CD4-positive, alpha-beta T cell treated with Interleukin-6 for 4 hours (primary cell): Measurements from ENCODE around the gene TMEM154.

ENCODE experiments used
- DNase-seq: peaks from one replicate; pipeline ENCODE4 v3.0.0-alpha.2; 2020; ENCODE audit warnings: mixed read lengths

Gene TMEM154

DNA sequence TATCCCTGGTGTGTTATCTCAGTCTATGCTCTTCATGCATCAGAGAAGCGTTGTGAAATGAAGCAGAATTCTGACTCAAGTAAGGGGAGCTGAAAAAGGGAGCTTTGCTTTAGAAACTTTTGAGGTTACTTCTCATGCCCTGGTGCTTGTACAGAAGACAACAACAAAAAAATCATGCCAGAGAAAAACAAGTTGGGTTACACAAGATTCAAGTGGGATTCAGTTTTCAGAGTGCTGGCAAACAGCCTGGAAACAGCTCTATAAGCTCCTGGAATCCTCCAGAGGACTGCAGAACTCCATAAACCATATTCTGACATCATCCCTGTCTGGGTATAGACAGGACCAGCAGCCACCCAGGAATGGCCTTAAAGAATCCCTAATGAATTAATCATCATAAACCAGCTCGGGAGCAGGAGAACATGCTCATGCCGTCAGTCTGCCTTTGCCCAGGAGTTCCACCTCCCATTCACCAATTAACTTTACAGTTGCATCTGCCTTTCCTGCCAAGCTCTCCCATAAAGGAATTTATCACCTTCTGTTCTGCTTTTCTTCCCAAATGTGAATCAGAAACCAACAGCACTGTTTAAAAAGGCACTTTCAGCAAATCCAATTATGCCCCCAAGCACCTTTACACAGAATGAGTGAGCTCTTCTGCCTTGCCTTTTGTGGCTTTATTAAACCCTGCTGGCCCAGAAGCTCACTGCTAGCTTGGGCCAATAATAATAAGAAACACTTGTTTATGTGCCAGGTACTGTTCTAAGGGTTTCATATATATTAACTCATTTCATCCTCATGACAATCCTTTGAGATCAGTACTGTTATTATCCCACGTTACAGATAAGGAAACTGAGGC is 89.4 kb downstream of the TMEM154 start:
- DNase-seq: no peak

DNA sequence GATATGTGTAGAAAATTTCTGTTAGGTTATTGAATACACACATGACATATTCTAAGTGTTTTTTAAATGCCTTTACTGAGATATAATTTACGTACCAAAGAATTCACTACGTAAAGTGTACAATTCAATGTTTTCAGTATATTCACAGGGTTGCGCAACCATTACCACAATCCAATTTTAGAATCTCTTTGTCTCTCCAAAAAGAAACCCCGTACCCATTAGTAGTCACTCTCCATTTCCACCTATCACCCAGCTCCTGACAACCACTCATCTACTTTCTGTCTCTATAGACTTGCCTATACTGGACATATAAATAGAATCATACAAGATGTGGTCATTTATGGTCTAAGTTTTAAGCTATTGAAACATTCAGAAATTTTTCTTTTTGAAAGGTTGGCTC is 90.9 kb downstream of the TMEM154 start:
- no peak for DNase-seq

DNA sequence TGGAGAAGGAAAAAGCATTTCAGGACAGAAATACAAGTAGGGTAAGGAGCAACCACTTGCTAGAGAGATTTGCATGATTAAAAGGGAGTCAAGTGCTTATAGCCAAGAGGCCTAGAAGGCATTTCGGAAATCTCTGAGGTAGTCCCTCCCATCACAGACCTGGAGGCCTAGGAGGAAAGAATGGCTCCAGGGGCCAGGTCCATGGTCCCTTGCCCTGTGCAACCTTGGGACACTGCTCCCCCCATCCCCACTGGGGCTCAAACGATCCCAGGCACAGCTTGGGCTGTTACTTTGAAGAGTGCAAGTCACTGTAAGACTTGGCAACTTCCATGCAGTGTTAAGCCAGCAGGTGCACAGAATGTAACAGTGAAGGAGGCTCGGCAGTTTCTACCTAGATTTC is 92.7 kb downstream of the TMEM154 start:
- DNase-seq: no peak

DNA sequence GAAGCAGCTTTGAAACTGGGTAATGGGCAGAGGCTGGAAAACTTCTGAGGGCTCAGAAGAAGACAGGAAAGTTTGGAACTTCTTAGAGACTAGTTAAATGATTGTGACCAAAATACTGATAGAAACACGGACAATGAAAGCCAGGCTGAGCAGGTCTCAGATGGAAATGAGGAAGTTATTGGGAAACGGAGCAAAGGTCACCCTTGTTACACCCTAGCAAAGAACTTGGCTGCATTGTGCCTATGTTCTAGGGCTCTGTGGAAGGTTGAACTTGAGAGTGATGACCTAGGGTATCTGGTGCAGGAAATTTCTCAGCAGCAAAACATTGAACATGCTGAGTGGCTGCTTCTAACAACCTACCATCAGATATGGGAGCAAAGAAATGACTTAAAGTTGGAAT is 93.1 kb downstream of the TMEM154 start:
- no peak for DNase-seq

DNA sequence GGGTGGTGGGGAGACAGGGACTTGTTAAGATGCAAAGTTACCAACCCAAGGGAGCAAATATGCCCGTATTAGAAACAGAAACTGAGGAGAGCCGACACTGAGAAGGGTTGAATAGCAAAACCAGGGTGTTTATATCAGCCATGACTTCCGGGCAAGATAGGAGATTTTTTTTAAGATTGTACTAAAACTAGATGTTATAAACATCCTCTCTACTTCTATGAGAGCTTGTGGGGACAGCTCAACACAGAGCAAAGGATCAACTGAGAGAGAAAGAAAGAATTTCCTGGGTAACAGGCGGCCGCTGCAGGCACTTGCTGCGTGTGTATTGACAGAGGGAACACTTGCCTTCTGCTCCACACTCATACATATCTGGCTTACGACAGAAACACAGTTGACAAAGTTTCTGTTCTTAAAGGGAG is 94.8 kb downstream of the TMEM154 start:
- peak; percentile 24 for DNase-seq

DNA sequence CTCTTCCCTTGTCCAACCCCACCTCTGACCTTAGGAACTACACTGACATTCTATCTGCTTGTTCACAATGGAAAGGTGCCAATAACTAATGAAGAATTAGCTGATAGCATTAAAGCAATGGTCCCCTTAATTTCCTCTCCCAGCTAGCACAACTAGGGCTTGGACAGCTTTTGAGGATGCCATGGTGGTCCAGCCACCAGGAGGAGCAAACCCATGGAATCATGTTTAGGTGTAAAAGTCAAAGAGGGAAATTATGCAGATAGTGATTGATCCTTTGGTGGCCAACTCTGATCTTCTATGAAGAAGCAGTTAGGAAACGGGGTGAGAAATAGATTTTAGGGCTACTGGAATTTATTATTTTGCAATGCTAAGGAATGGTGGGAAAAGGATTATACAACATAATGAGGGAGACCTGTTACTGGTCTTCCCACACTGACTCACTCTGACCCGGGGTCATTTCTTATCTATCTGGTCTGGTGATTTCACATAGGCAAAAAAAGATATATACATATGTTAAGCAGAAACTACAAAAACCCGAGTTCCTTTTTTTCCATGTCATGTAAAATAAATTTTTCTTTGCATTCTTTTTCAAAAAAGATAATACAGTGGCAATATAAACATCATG is 98.1 kb downstream of the TMEM154 start:
- no peak for DNase-seq

DNA sequence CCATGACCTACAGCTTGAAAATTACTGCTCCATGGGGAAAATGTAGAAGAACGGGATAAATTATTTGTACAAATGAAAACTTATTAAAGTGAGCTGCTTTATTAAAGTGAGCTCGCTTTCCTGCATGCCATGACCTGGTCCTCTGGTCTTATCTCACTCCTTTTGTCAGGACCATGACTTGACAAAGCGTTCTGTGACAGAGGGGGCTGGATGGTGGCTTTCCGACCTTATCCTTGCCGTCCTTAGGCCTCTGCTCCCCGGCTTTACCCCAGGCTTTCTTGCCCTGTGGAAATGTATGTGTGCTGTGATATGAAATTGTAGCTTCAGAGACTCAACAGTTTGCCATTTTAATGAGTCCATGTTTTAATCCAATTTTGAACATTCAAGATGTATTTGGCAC is 99.9 kb downstream of the TMEM154 start:
- DNase-seq: no peak

DNA sequence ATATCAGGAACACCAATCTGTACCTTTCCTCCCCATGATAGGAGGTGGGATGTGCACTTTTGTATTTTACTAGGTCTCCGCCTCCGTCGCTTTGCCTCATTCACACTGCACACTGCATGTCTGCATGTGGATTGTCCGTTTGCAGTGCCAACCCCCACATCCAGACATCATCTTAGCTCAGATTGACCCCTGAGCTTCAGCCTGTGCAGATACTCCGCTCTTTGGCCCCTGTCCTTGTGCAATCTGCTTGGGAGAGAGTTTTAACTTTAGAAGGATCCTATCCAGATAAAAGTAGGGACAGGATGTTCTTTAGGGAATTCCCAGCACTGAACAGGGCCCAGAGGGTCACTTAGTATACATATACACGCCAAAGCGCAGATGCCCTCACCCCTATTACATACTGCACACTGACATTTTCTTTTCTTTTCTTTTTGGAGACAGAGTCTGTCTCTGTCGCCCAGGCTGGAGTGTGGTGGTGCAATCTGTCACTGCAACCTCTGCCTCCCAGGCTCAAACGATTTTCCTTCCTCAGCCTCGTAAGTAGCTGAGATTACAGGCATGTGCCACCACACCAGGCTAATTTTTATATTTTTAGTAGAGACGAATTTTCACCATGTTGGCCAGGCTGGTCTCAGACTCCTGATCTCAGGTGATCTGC is 100.6 kb downstream of the TMEM154 start:
- no peak for DNase-seq

DNA sequence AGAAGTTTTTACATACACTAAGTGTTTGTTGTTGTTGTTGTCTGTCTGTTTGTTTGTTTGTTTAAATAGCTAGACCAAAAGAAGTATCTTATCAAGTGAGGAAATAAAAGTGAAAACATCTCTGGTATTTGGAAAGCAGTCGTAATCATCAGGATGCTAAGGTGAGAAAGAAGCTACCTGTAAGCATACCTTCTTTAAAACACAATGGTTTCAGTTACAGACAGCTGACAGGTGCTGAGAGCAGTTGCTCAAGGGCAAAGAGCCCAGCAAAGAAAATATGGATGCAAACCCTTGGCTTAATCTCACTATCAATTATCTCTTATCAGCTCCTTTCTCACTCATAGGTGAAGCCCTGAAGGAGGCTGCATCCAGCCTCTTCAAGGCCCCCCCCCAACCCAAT is 101.1 kb downstream of the TMEM154 start:
- no peak for DNase-seq

DNA sequence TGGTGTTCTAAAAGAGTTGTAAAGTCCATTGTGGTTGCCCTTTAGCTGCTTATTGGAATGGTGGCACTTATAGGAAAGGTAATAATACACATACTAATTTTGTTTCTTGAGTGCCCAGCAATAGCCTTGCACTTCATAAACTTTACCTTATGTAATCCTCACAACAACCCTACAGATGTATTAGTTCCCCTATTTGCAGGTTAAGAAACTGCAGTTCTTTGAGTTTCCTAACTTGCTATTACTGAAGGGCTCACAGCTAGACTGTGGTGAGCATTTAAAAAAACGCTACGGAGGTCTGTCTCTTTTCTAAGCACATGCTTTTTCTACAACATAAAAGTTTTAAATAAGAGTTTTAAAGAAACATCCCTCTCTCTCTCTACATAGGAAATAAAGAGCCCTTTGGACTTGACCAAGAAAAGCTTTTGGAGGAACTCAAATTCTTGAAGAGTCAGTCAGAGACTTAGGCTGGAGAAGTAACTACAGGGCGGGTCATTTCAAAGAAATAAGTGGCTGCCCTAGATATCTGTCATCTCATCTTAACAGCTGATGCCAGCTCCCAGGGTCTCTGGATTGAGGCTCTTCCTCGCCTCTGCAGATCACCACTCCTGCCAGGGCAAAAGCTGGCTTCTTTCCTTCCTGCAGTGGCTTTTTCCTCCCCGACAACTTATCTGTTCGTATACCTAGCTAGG is 101.9 kb downstream of the TMEM154 start:
- DNase-seq: no peak

DNA sequence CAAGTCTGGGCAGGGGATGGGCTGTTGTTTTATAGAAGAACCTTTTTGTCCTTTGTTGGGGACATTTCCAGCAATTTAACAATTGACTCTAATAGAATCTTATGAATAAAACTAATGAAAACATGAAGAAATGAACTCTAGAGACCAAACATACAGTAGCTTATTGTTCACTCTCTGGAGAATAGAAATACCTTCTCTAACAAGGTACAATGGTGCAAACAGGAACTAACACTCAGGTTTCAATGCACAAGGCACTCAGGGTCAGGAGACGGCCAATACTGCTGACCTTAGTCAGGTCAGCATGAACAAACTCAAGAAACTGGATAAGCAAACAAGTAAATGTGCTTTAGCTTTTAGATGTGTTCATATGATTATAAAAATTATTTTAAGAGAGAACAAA is 104.3 kb downstream of the TMEM154 start:
- DNase-seq: no peak

DNA sequence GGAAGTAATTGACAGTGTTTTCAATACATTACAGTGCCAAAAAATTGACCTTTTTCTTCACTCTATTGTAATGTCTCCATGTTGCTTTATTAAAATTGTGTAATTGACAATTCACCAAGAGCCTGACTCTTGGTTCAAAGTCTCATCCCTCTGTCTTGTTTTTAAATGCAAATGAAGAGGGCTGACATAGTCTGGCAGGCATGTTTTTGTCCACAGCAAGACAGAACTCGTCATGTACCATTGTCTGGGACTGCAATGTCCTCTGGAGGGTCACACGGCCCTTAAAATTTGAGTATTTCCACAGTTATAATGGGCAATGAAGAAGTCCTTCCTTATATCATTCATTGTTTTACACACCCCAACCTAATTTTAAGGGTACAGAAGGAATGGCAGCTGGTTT is 105.9 kb downstream of the TMEM154 start:
- no peak for DNase-seq

DNA sequence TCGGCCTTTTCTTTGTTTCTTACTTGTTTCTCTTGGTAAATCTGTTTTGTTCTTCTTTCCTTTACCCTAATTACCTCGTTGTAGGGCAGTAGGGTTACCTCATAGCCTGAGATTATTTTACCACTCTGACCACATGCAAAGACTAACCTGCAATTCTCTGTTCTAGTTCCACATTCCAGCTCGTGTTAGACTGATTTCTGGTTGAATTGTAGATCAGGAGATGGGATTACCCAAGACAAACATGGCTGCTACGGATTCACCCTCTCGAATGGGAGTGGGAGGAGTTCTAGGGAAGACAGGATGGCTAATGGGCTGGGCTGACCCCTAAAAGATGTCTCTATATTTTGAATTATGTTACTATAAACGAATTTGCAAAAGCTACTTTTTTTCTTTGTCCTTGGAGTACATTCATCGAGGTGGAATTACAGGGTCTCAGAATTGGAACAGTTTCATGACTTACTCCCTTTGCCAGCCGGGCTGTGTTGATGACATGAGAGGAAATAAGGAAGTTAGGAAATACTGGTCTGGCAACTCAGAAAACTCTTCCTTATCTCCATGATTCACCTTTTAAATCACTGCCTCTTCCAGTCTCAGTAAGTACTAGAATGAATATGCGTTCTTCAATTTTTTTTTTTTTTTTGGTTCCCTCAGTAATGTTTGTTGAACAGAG is 107.2 kb downstream of the TMEM154 start:
- DNase-seq: no peak

DNA sequence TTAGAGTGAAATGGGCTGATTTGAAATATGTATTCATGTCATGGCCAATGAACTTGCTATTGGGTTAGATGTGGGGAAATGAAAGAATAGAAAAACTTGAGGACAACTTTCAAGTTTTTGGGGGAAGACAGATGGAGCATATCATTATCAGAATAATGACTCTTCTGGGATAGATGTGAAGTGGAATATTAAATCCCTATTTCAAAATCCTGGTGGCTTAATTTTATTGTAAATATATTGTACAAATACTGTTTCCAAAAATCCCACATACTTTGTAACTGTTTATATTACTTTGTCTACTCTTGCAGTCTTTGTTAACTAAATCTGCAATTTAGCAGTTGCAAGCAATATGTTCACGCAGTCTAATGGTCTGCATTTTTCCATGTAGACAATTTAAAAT is 108.0 kb downstream of the TMEM154 start:
- DNase-seq: no peak

DNA sequence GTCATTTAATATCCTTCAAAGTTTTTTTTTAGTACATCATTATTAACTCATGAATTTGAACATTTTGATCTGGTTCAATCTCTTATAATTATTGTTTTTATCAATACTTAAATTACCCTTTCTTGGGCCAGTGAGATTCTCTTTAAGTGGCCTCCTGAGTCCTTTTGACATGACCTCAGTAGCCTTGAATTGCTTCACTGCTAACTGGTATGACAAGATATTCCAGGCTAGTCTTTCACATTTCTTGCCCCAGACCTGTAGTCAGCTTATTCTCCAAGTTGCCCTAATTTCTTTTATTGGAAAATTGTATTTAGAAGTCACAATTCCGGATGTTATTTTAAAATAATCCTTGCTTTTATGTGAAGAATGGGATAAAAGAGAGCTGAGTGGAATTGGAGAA is 108.5 kb downstream of the TMEM154 start:
- no peak for DNase-seq
